ENCODE data around the gene TMEM167A.

Gene TMEM167A

GRCh38 chr5:83076742-83077661 lies at the start of gene TMEM167A, which contains the start of gene XRCC4:
Gene TMEM167A, minus strand, starts transcription at chr5:83077394. Its CDS starts 71 bp downstream, at chr5:83077323.
Gene XRCC4, plus strand, starts transcription at chr5:83077547. Its CDS starts 27,373 bp downstream, at chr5:83104920.
- peak; percentile 82 for DNase-seq (ENCODE audit: low read depth, low spot score)

- no peak for DNase-seq (ENCODE audit: low read depth, low spot score)
These were observed 49.3 kb upstream of the TMEM167A start for GRCh38 chr5:83126501-83126900.

- no peak for DNase-seq (ENCODE audit: low read depth, low spot score)
These were observed 48.4 kb upstream of the TMEM167A start for GRCh38 chr5:83125560-83125959.

DNA sequence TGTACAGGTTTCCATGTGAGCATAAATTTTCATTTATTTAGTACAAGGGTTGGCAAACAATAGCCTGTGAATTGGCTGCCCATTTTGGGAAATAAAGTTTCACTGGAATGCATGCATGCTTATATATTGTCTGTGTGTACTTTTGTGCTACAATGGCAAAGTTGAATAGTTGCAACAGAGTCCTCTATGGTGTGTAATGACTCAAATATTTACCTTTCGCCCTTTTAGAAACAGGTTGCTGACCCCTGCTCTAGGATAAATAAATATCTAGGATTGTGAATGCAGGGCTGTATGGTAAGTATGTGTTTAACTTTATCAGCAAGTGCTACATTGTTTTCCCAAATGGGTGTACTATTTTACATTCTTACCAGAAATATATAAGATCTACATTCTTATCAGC lies 47.4 kb upstream of the TMEM167A start:
- DNase-seq (ENCODE audit: low read depth, low spot score) = no peak

- no peak for DNase-seq (ENCODE audit: low read depth, low spot score)
These were observed 41.8 kb upstream of the TMEM167A start for GRCh38 chr5:83118976-83119375.

GRCh38 chr5:83118471-83118870 lies 41.3 kb upstream of the TMEM167A start:
- DNase-seq (ENCODE audit: low read depth, low spot score) = no peak

DNA sequence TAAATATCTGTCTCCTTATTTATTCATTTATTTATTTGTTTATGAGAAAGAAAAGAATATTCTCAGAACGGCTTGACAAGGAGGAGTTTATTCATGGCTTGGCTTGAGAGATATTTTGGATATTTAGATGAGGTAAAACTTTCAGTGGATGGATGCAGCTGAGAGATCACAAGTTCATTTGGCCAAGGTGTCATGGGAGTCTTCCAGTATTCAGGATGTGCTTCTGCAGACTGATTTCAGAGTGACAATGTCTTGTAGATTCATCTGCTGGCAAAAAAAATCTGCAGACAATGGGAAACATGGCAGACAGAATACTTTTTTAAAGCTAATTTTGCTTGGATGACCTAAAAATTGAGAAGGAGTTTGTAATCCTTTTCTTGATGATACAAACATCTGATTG lies 38.6 kb upstream of the TMEM167A start:
- DNase-seq (ENCODE audit: low read depth, low spot score) = no peak

- DNase-seq (ENCODE audit: low read depth, low spot score) = no peak
These were observed 32.2 kb upstream of the TMEM167A start for GRCh38 chr5:83109380-83109779.

GRCh38 chr5:83107692-83108420 lies 30.7 kb upstream of the TMEM167A start:
- no peak for DNase-seq (ENCODE audit: low read depth, low spot score)

- DNase-seq (ENCODE audit: low read depth, low spot score) = no peak
These were observed 26.8 kb upstream of the TMEM167A start for GRCh38 chr5:83104021-83104420.

DNA sequence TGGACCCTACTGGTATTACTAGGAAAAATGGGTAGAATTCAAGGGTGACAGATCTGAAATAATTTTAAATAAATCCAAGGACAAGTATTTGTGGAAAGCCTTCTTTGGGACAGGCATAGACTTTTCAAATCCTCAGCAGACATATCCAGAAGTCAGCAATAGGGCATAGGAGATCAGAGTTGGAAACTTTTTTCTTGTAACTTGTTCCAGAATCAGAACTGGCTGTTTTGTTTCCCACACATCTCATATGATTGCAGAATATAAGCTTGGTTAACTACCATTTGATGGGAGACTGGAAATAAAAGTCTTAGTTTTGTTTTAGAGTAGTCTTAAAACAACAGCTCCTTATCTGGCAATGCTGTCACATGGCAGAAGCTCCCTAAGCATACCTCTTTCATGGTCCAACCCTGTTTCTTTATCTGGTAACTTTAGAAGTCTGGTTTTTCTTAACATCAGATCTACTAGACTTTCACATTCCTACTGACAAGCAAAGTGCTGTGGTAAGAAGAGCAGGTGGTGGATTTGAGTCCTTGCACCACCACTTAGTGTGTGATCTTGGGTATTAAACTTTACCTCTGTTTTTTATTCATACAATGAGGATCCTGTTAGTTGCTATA lies 25.3 kb upstream of the TMEM167A start:
- DNase-seq (ENCODE audit: low read depth, low spot score) = no peak

DNA sequence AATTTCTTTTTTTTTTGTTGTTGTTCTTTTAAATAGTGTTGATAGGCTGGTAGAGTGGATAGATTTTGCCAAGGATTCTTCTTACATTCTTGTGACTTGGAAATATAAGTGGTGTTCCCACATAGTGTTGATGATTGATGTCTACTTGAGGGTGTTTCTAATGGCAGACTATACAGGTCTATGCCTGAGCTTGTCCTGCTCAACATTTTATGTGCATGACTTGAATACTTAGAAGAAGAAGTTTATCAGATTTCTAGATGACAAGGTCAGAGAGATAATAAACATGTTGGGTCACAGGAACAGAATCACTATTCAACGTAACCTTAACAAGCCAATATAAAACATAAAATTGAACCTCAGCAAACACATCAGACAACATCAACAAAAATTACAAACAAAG lies 24.3 kb upstream of the TMEM167A start:
- DNase-seq (ENCODE audit: low read depth, low spot score) = no peak

GRCh38 chr5:83099445-83099844 lies 22.3 kb upstream of the TMEM167A start:
- no peak for DNase-seq (ENCODE audit: low read depth, low spot score)

GRCh38 chr5:83099001-83099400 lies 21.8 kb upstream of the TMEM167A start:
- no peak for DNase-seq (ENCODE audit: low read depth, low spot score)

DNA sequence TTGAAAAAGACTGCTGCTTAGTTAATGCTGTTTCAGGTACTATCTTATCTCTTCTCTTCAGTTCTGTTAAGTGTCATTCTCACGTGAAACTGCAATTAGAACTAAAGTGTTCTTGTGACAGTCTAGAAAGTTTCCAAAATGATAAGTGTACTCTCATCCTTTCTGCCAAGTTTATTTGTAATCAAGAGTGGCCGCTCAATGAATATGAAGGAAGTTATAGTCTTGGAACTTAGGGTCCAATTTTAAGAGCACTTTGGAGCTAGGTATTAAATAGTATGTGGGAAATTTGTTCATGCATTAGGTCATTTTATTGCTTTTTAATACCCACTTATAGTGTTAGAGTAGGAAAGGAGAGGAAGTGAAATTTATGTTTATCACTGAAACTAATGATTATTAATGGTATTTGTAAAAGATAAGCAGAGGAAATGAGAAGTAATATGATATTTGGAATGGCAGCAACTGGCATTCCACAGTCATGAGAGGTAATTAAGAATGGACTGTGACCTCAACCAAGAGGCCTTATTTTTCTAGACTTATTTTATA lies 20.6 kb upstream of the TMEM167A start:
- no peak for DNase-seq (ENCODE audit: low read depth, low spot score)

DNA sequence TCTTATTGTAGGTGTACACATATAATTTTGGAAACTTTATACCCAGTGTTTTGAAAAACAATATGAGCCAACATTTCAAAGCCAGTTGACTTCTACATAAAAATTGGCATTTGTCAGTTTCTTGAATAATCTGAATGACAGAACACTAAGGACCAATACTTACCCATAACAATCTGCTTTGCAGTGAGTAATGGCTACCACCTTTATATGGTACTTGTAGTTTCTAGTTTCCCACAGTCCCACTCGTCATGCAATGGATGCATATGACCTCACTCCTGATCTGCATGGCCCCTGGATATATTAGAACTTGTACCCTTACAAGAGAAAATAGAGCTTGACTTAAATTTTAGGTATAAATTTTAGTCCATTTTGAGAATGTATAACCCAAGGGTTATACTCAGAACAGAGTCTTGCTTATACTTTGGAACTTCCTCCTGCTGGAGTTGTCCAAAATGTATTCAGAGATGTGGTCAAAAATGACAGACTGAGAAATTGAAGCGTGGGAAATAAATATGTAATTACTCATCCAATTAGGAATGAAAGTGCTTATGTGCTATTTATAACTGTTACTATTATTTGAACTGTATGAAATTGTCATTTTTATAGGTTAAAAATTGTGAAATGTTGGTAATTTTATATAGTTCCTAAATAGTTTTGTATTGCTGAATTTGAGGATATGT lies 19.6 kb upstream of the TMEM167A start:
- no peak for DNase-seq (ENCODE audit: low read depth, low spot score)

GRCh38 chr5:83095957-83096539 lies 18.9 kb upstream of the TMEM167A start:
- no peak for DNase-seq (ENCODE audit: low read depth, low spot score)

DNA sequence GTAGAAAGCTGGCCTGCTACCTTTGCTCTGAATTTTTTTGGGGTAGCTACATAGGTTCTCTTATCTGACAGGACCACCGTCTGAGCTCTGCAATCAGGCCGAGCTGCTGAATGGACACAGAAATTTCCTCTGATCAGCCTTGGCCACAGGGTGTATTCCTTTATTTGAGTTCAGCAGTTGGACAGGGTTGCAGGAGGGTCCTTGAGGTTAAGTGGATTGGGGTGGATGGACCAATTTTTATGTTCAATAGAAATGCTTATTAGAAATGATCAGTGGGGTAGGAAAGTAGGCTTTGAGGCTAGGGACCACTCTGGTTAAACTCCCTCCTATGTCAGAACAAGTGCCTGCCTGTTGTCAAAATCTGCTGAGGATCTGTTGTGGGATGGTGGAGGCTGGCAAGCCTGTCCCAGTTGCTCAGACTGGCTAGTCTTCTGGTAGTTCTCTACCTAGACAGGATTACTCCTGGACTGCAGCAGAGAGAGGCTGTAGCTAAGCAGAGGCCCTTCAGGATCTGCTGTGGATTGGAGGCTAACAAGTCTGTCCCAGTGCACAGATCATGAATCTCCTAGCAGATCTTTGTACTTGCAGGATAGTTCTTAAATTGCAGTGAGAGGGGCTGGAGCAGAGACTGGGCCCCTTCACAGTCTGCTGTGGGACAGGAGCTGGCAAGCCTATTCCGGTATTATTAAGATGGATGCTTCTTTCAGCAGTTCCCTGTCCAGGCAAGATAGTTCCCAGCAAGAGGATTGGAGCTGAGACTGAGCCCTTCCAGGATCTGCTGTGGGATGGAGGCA lies 18.2 kb upstream of the TMEM167A start:
- no peak for DNase-seq (ENCODE audit: low read depth, low spot score)

- DNase-seq (ENCODE audit: low read depth, low spot score) = no peak
These were observed 16.5 kb upstream of the TMEM167A start for GRCh38 chr5:83093692-83094091.

- no peak for DNase-seq (ENCODE audit: low read depth, low spot score)
These were observed 15.4 kb upstream of the TMEM167A start for GRCh38 chr5:83092619-83093018.
